ENCODE measurements around the gene PMIS2.

The PMIS2 gene

GRCh38 chr19:35585848-35586247 lies at the start of gene PMIS2:
TSS of gene PMIS2 (plus strand) at chr19:35586173. CDS start at chr19:35586260, 87 bp downstream.
- no peak for DNase-seq

GRCh38 chr19:35539314-35539713 lies 46.7 kb upstream of the PMIS2 start:
- no peak for DNase-seq

- no peak for DNase-seq
These were observed 46.1 kb upstream of the PMIS2 start for GRCh38 chr19:35539850-35540249.

GRCh38 chr19:35540356-35540927 lies 45.5 kb upstream of the PMIS2 start:
- no peak for DNase-seq

- DNase-seq: no peak
These were observed 43.8 kb upstream of the PMIS2 start for GRCh38 chr19:35542209-35542608.

- DNase-seq: no peak
These were observed 42.5 kb upstream of the PMIS2 start for GRCh38 chr19:35543280-35544109.

- DNase-seq: no peak
These were observed 41.7 kb upstream of the PMIS2 start for GRCh38 chr19:35544110-35544802.

GRCh38 chr19:35545001-35545854 lies 40.7 kb upstream of the PMIS2 start, which contains the start of gene TMEM147:
TSS of gene TMEM147 (plus strand) at chr19:35545626. CDS start at chr19:35545740, 114 bp downstream.
- peak; percentile 55 to 68 (median 64) for DNase-seq

GRCh38 chr19:35545855-35546381 lies 40.1 kb upstream of the PMIS2 start:
- peak in 2 of 4 experiments; percentile 47 to 55 for DNase-seq

GRCh38 chr19:35546532-35546931 lies 39.4 kb upstream of the PMIS2 start:
- DNase-seq: no peak

GRCh38 chr19:35549174-35549788 lies 36.7 kb upstream of the PMIS2 start:
- DNase-seq: peak; percentile 13 to 38 (median 24)

- DNase-seq: no peak
These were observed 36.0 kb upstream of the PMIS2 start for GRCh38 chr19:35549879-35550523.

- DNase-seq: no peak
These were observed 34.7 kb upstream of the PMIS2 start for GRCh38 chr19:35551091-35551810.

- DNase-seq: no peak
These were observed 33.2 kb upstream of the PMIS2 start for GRCh38 chr19:35552534-35553384.

- DNase-seq: no peak
These were observed 32.5 kb upstream of the PMIS2 start for GRCh38 chr19:35553385-35554000.

- no peak for DNase-seq
These were observed 31.9 kb upstream of the PMIS2 start for GRCh38 chr19:35554076-35554475.

- DNase-seq: no peak
These were observed 30.5 kb upstream of the PMIS2 start for GRCh38 chr19:35555301-35556005.

GRCh38 chr19:35556025-35556590 lies 29.9 kb upstream of the PMIS2 start:
- no peak for DNase-seq
